ENCODE measurements around the gene KDM4C.

Gene KDM4C

GRCh38 chr9:7121664-7122063 is 363.9 kb downstream of the KDM4C start:
- no peak for TF ChIP-seq CTCF (IDR thresholded peaks at IDR 0.05; ENCODE audit: insufficient read depth, low read depth, low read length, missing control alignments)
- no peak overlapping the region for H3K4me3 ChIP-seq (ENCODE audit: low read depth, low read length)
- no peak for DNase-seq (ENCODE audit: low read depth)

- DNase-seq (ENCODE audit: low read depth), result no peak
- no peak for TF ChIP-seq CTCF (IDR thresholded peaks at IDR 0.05; ENCODE audit: insufficient read depth, low read depth, low read length, missing control alignments)
- H3K4me3 ChIP-seq (ENCODE audit: low read depth, low read length), result no peak overlapping the region
Measured at GRCh38 chr9:7123743-7124142, 366.0 kb downstream of the KDM4C start.

- TF ChIP-seq CTCF (IDR thresholded peaks at IDR 0.05; ENCODE audit: insufficient read depth, low read depth, low read length, missing control alignments), result no peak
- no peak overlapping the region for H3K4me3 ChIP-seq (ENCODE audit: low read depth, low read length)
- no peak for DNase-seq (ENCODE audit: low read depth)
Measured at GRCh38 chr9:7125231-7125630, 367.5 kb downstream of the KDM4C start.

GRCh38 chr9:7129391-7129790 is 371.6 kb downstream of the KDM4C start:
- TF ChIP-seq CTCF (IDR thresholded peaks at IDR 0.05; ENCODE audit: insufficient read depth, low read depth, low read length, missing control alignments), result no peak
- DNase-seq (ENCODE audit: low read depth), result no peak
- no peak overlapping the region for H3K4me3 ChIP-seq (ENCODE audit: low read depth, low read length)

- DNase-seq (ENCODE audit: low read depth), result no peak
Measured at GRCh38 chr9:7130266-7130820, 372.6 kb downstream of the KDM4C start.

GRCh38 chr9:7132605-7133004 is 374.8 kb downstream of the KDM4C start:
- H3K4me3 ChIP-seq (ENCODE audit: low read depth, low read length), result no peak overlapping the region
- no peak for TF ChIP-seq CTCF (IDR thresholded peaks at IDR 0.05; ENCODE audit: insufficient read depth, low read depth, low read length, missing control alignments)
- DNase-seq (ENCODE audit: low read depth), result no peak

More at GRCh38 chr9:7130266-7130820, 372.6 kb downstream of the KDM4C start:
- no peak overlapping the region for H3K4me3 ChIP-seq (ENCODE audit: low read depth, low read length)
- no peak for TF ChIP-seq CTCF (IDR thresholded peaks at IDR 0.05; ENCODE audit: insufficient read depth, low read depth, low read length, missing control alignments)

- no peak for DNase-seq (ENCODE audit: low read depth)
- H3K4me3 ChIP-seq (ENCODE audit: low read depth, low read length), result no peak overlapping the region
- TF ChIP-seq CTCF (IDR thresholded peaks at IDR 0.05; ENCODE audit: insufficient read depth, low read depth, low read length, missing control alignments), result no peak
Measured at GRCh38 chr9:7135735-7136134, 378.0 kb downstream of the KDM4C start.
